ENCODE data around the gene LSM7. TPM values are rescaled to one million over a fixed set of nuclear protein-coding genes. Genes with fewer than 3 reads are reported as not detected.

LSM7 gene
- total RNA-seq, 1 experiment from 2014 or later: 259 TPM

GRCh38 chr19:2332341-2333026, 4.1 kb upstream of the LSM7 start:
- Histone ChIP-seq H3K4me3 (no peak overlapping the region), H3K36me3 (peaks cover 1% of the 10 kb centered on the region)

GRCh38 chr19:2331601-2332246, 3.3 kb upstream of the LSM7 start:
- Histone ChIP-seq H3K36me3 (peaks cover 5% of the 10 kb centered on the region), H3K9me3 (no peaks in the 10 kb centered on the region), H3K4me3 (no peak overlapping the region), H3K27me3 (no peaks in the 10 kb centered on the region)
- DNase-seq: no peak

More at GRCh38 chr19:2332341-2333026, 4.1 kb upstream of the LSM7 start:
- Histone ChIP-seq H3K27me3 (no peaks in the 10 kb centered on the region), H3K9me3 (no peaks in the 10 kb centered on the region)
- no peak for DNase-seq

GRCh38 chr19:2330632-2331284, 2.4 kb upstream of the LSM7 start:
- no peak for DNase-seq
- no peak overlapping the region for H3K4me3 ChIP-seq
- no peaks in the 10 kb centered on the region for H3K27me3 ChIP-seq
- H3K9me3 ChIP-seq: no peaks in the 10 kb centered on the region
- H3K36me3 ChIP-seq: peaks cover 13% of the 10 kb centered on the region

- peaks cover 13% of the 10 kb centered on the region for H3K36me3 ChIP-seq
- H3K4me3 ChIP-seq: no peak overlapping the region
- no peak for DNase-seq
- no peaks in the 10 kb centered on the region for H3K9me3 ChIP-seq
- no peaks in the 10 kb centered on the region for H3K27me3 ChIP-seq
These were observed 1.9 kb upstream of the LSM7 start for GRCh38 chr19:2330255-2330631.

- peaks cover 15% of the 10 kb centered on the region for H3K36me3 ChIP-seq
- no peaks in the 10 kb centered on the region for H3K9me3 ChIP-seq
- H3K27me3 ChIP-seq: no peaks in the 10 kb centered on the region
- peak overlapping the region; percentile 78 for H3K4me3 ChIP-seq
- DNase-seq: no peak
These were observed 1.1 kb upstream of the LSM7 start for GRCh38 chr19:2329501-2329916.

- Histone ChIP-seq H3K36me3 (peaks cover 15% of the 10 kb centered on the region), H3K9me3 (no peaks in the 10 kb centered on the region), H3K27me3 (no peaks in the 10 kb centered on the region), H3K4me3 (peak overlapping the region; percentile 78)
- no peak for DNase-seq
These were observed 728 bp upstream of the LSM7 start for GRCh38 chr19:2329149-2329478.

GRCh38 chr19:2327773-2328400, 499 bp downstream of the LSM7 start:
- no peaks in the 10 kb centered on the region for H3K9me3 ChIP-seq
- peaks cover 15% of the 10 kb centered on the region for H3K36me3 ChIP-seq
- peak overlapping the region; percentile 78 for H3K4me3 ChIP-seq
- H3K27me3 ChIP-seq: no peaks in the 10 kb centered on the region
- DNase-seq: peak; percentile 62

- no peaks in the 10 kb centered on the region for H3K27me3 ChIP-seq
- peak overlapping the region; percentile 78 for H3K4me3 ChIP-seq
- no peaks in the 10 kb centered on the region for H3K9me3 ChIP-seq
- H3K36me3 ChIP-seq: peaks cover 15% of the 10 kb centered on the region
- DNase-seq: no peak
These were observed 1.6 kb downstream of the LSM7 start for GRCh38 chr19:2326699-2327360.

GRCh38 chr19:2325281-2326046, 2.9 kb downstream of the LSM7 start:
- no peak for DNase-seq
- H3K4me3 ChIP-seq: no peak overlapping the region
- no peaks in the 10 kb centered on the region for H3K9me3 ChIP-seq
- no peaks in the 10 kb centered on the region for H3K27me3 ChIP-seq
- H3K36me3 ChIP-seq: peaks cover 15% of the 10 kb centered on the region

GRCh38 chr19:2324220-2324948, 4.0 kb downstream of the LSM7 start:
- no peak for DNase-seq
- no peaks in the 10 kb centered on the region for H3K9me3 ChIP-seq
- H3K36me3 ChIP-seq: peaks cover 15% of the 10 kb centered on the region
- H3K4me3 ChIP-seq: no peak overlapping the region
- no peaks in the 10 kb centered on the region for H3K27me3 ChIP-seq

- Histone ChIP-seq H3K4me3 (no peak overlapping the region), H3K9me3 (no peaks in the 10 kb centered on the region), H3K36me3 (peaks cover 15% of the 10 kb centered on the region), H3K27me3 (no peaks in the 10 kb centered on the region)
- no peak for DNase-seq
These were observed 4.7 kb downstream of the LSM7 start for GRCh38 chr19:2323707-2324106.

GRCh38 chr19:2321565-2322283, 6.7 kb downstream of the LSM7 start:
- Histone ChIP-seq H3K36me3 (peaks cover 11% of the 10 kb centered on the region), H3K9me3 (no peaks in the 10 kb centered on the region), H3K4me3 (no peak overlapping the region), H3K27me3 (no peaks in the 10 kb centered on the region)
- no peak for DNase-seq

GRCh38 chr19:2320939-2321338, 7.4 kb downstream of the LSM7 start:
- Histone ChIP-seq H3K9me3 (no peaks in the 10 kb centered on the region), H3K4me3 (no peak overlapping the region), H3K27me3 (no peaks in the 10 kb centered on the region), H3K36me3 (peaks cover 4% of the 10 kb centered on the region)
- DNase-seq: no peak

GRCh38 chr19:2320049-2320448, 8.3 kb downstream of the LSM7 start:
- DNase-seq: no peak
- no peaks in the 10 kb centered on the region for H3K27me3 ChIP-seq
- peaks cover 2% of the 10 kb centered on the region; the same call in 1 of the 2 replicates for H3K36me3 ChIP-seq
- no peak overlapping the region for H3K4me3 ChIP-seq
- H3K9me3 ChIP-seq: no peaks in the 10 kb centered on the region

- no peak for DNase-seq
- Histone ChIP-seq H3K36me3 (peaks cover under 1% of the 10 kb centered on the region; the same call in 1 of the 2 replicates), H3K9me3 (no peaks in the 10 kb centered on the region)
These were observed 8.8 kb downstream of the LSM7 start for GRCh38 chr19:2319551-2319950.

More at GRCh38 chr19:2319551-2319950, 8.8 kb downstream of the LSM7 start:
- no peak overlapping the region for H3K4me3 ChIP-seq
- no peaks in the 10 kb centered on the region for H3K27me3 ChIP-seq

Data from MG63 (cell line).